H1 (cell line): Measurements from ENCODE around the gene NFIA. TPM values are rescaled to one million over a fixed set of nuclear protein-coding genes. Genes with fewer than 3 reads are reported as not detected.

ENCODE experiments used
- CTCF ChIA-PET: fragments of 300-600 bp; sonication (Branson Sonifier 250); formaldehyde crosslinking; loops from one replicate; lab custom pipeline; 2021; ENCODE audit not compliant: partially characterized antibody; lab: Charles Lee
- POLR2A ChIA-PET: fragments of 300-600 bp; sonication (Branson Sonifier 250); formaldehyde crosslinking; loops from one replicate; lab custom pipeline; 2021; ENCODE audit warnings: inconsistent platforms; ENCODE audit not compliant: partially characterized antibody; lab: Charles Lee
- DNase-seq, 2 experiments: peaks; one replicate each; pipeline versions ENCODE4 v3.0.0 to v3.0.0-alpha.2; 2010 to 2022; ENCODE audit warnings: low spot score in 2 of 2, low read depth in 1 of 2, mixed read lengths in 1 of 2
- FAIRE-seq: peaks from 2 replicates; lab custom pipeline; 2011; peaks lifted over from hg19 to GRCh38; lab: Jason Lieb, UNC
- H2AFZ ChIP-seq: 2 replicates; pipeline ENCODE4 v1.8.1; 2012; ENCODE audit warnings: low read length, inconsistent platforms
- H2AK5ac ChIP-seq: 2 replicates; pipeline ENCODE4 v1.6.1; 2013; ENCODE audit warnings: low read depth, low read length
- H2BK120ac ChIP-seq: replicated peaks from 2 replicates; pipeline ENCODE3; 2013; ENCODE audit warnings: low read depth, low read length, inconsistent platforms
- H2BK12ac ChIP-seq: 2 replicates; pipeline ENCODE4 v1.6.1; 2013; ENCODE audit warnings: low read depth, low read length
- H2BK15ac ChIP-seq: 2 replicates; pipeline ENCODE4 v1.6.1; 2013; ENCODE audit warnings: low read length
- H2BK20ac ChIP-seq: 2 replicates; pipeline ENCODE4 v1.6.1; 2013; ENCODE audit warnings: low read length
- H2BK5ac ChIP-seq: 2 replicates; pipeline ENCODE4 v1.6.1; 2013; ENCODE audit warnings: low read depth, low read length
- H3K14ac ChIP-seq: 2 replicates; pipeline ENCODE4 v1.6.1; 2013; ENCODE audit warnings: inconsistent platforms; ENCODE audit not compliant: insufficient read length
- H3K18ac ChIP-seq: 2 replicates; pipeline ENCODE4 v1.6.1; 2013; ENCODE audit warnings: low read length; ENCODE audit errors: extremely low read depth
- H3K23ac ChIP-seq: 2 replicates; pipeline ENCODE4 v1.6.1; 2013; ENCODE audit warnings: inconsistent platforms; ENCODE audit not compliant: insufficient read length
- H3K23me2 ChIP-seq: 2 replicates; pipeline ENCODE4 v1.6.1; 2013; ENCODE audit warnings: low read depth, low read length
- H3K27ac ChIP-seq: 2 replicates; pipeline ENCODE4 v1.6.1; 2011; ENCODE audit warnings: low read depth, low read length, inconsistent platforms
- H3K27me3 ChIP-seq, 4 experiments: replicated peaks in 1 of 4; 1 replicate in 1 of 4; 2 replicates in 3 of 4; pipeline versions ENCODE4 v1.6.1 to v1.8.1; 2011 to 2013; ENCODE audit warnings: low read length in 3 of 4, mild to moderate bottlenecking in 3 of 4, inconsistent platforms in 2 of 4, mixed read lengths in 2 of 4, moderate library complexity in 1 of 4; ENCODE audit not compliant: control insufficient read depth in 3 of 4, insufficient read depth in 3 of 4; ENCODE audit errors: extremely low read depth in 1 of 4
- H3K36me3 ChIP-seq, 4 experiments: 2 replicates each; pipeline versions ENCODE4 v1.6.1 to v1.8.1; 2011 to 2013; ENCODE audit warnings: mild to moderate bottlenecking in 4 of 4, low read length in 3 of 4, moderate library complexity in 2 of 4, control low read depth in 1 of 4, inconsistent platforms in 1 of 4; ENCODE audit not compliant: insufficient read depth in 4 of 4, control insufficient read depth in 2 of 4
- H3K4ac ChIP-seq: replicated peaks from 2 replicates; pipeline ENCODE3; 2013; ENCODE audit warnings: low read length, low read depth, mixed read lengths, inconsistent platforms; ENCODE audit not compliant: insufficient read length
- H3K4me1 ChIP-seq, 4 experiments: replicated peaks in 1 of 4; 1 replicate in 1 of 4; 2 replicates in 3 of 4; pipeline versions ENCODE4 v1.6.1 to v1.8.1; 2011 to 2013; ENCODE audit warnings: low read length in 3 of 4, inconsistent platforms in 2 of 4, mixed read lengths in 1 of 4; ENCODE audit not compliant: insufficient read depth in 4 of 4, control insufficient read depth in 3 of 4
- H3K4me2 ChIP-seq, 2 experiments: 2 replicates each; pipeline versions ENCODE4 v1.6.1 to v1.8.1; 2011 to 2013; ENCODE audit warnings: low read depth in 2 of 2, low read length in 2 of 2, control low read depth in 1 of 2, inconsistent platforms in 1 of 2, mild to moderate bottlenecking in 1 of 2; ENCODE audit not compliant: insufficient read depth in 1 of 2
- H3K4me3 ChIP-seq, 4 experiments: fragments of 200-600, 300-600 bp in 1 of 4; sonication (generic), shearing (Covaris generic), sonication (Bioruptor Twin) in 1 of 4; 2 replicates each; pipeline versions ENCODE4 v1.5.1 to v1.8.1; 2011 to 2016; ENCODE audit warnings: low read length in 4 of 4, low read depth in 3 of 4, control low read depth in 2 of 4, inconsistent platforms in 2 of 4, mild to moderate bottlenecking in 2 of 4, mixed read lengths in 1 of 4, moderate library complexity in 1 of 4; ENCODE audit not compliant: insufficient read depth in 2 of 4; ENCODE audit errors: extremely low read depth in 1 of 4
- H3K56ac ChIP-seq: replicated peaks from 2 replicates; pipeline ENCODE3; 2013; ENCODE audit warnings: low read depth, mild to moderate bottlenecking, mixed read lengths, low read length, inconsistent platforms; ENCODE audit not compliant: insufficient read length
- H3K79me1 ChIP-seq: 2 replicates; pipeline ENCODE4 v1.6.1; 2013; ENCODE audit warnings: low read depth, low read length, control low read depth
- H3K79me2 ChIP-seq, 2 experiments: 2 replicates each; pipeline versions ENCODE4 v1.6.1 to v1.8.1; 2012 to 2013; ENCODE audit warnings: low read length in 2 of 2, mild to moderate bottlenecking in 2 of 2, inconsistent platforms in 1 of 2; ENCODE audit not compliant: insufficient read depth in 2 of 2, control insufficient read depth in 1 of 2
- H3K9ac ChIP-seq, 4 experiments: replicated peaks in 1 of 4; 1 replicate in 1 of 4; 2 replicates in 3 of 4; pipeline versions ENCODE4 v1.6.1 to v1.8.1; 2011 to 2013; ENCODE audit warnings: low read depth in 3 of 4, low read length in 3 of 4, control low read depth in 2 of 4, mild to moderate bottlenecking in 2 of 4, moderate library complexity in 2 of 4, inconsistent platforms in 1 of 4; ENCODE audit errors: extremely low read depth in 1 of 4
- H3K9me3 ChIP-seq, 2 experiments: 2 replicates each; pipeline versions ENCODE4 v1.6.1 to v1.8.1; 2012 to 2013; ENCODE audit warnings: mild to moderate bottlenecking in 2 of 2, moderate library complexity in 2 of 2, control low read depth in 1 of 2, inconsistent platforms in 1 of 2, low read depth in 1 of 2, low read length in 1 of 2, mixed read lengths in 1 of 2; ENCODE audit not compliant: insufficient read depth in 2 of 2
- H4K20me1 ChIP-seq, 2 experiments: replicated peaks in 1 of 2; 2 replicates each; pipeline versions ENCODE3 to v1.8.1; 2011 to 2013; ENCODE audit warnings: inconsistent platforms in 2 of 2, low read length in 2 of 2, mild to moderate bottlenecking in 1 of 2; ENCODE audit not compliant: insufficient read depth in 2 of 2, control insufficient read depth in 1 of 2
- H4K5ac ChIP-seq: 2 replicates; pipeline ENCODE4 v1.6.1; 2013; ENCODE audit warnings: low read length, low read depth, mixed read lengths, inconsistent platforms; ENCODE audit not compliant: insufficient read length
- H4K8ac ChIP-seq: 2 replicates; pipeline ENCODE4 v1.8.0; 2013; ENCODE audit warnings: mild to moderate bottlenecking, moderate library complexity, low read length, inconsistent platforms; ENCODE audit not compliant: insufficient read depth; ENCODE audit errors: extremely low read depth
- H4K91ac ChIP-seq: replicated peaks from 2 replicates; pipeline ENCODE3; 2013; ENCODE audit warnings: low read length, mixed read lengths, inconsistent platforms; ENCODE audit not compliant: insufficient read length
- RAD21 ChIP-seq, 2 experiments: IDR thresholded peaks in 1 of 2; conservative IDR thresholded peaks in 1 of 2; 2 replicates each; pipeline ENCODE4 v1.6.1; 2011; ENCODE audit warnings: low read depth in 2 of 2, low read length in 2 of 2, improper control_type of control experiment in 1 of 2, inconsistent platforms in 1 of 2, mild to moderate bottlenecking in 1 of 2, moderate library complexity in 1 of 2
- RNF2 ChIP-seq: fragments of 200-900, 300-1000 bp; sonication (generic); IDR thresholded peaks from 2 replicates; pipeline ENCODE4 v1.7.1; 2016; ENCODE audit warnings: borderline replicate concordance, low read depth, mild to moderate bottlenecking, antibody characterized with exemption, low read length; ENCODE audit not compliant: poor library complexity, severe bottlenecking; ENCODE audit errors: missing control alignments
- TBP ChIP-seq: IDR thresholded peaks from 2 replicates; pipeline ENCODE4 v1.6.1; 2011; ENCODE audit warnings: low read depth, low read length, improper control_type of control experiment
- WGBS, 2 experiments: shearing (Covaris generic) in 1 of 2; methylation state at CpG; one replicate each; pipeline versions ENCODE4 v1.1.6 to v1.1.7; 2013 to 2015; ENCODE audit warnings: low lambda C conversion rate in 2 of 2, mixed read lengths in 2 of 2, inconsistent platforms in 1 of 2, low coverage in 1 of 2, missing lambda C conversion rate in 1 of 2; ENCODE audit not compliant: insufficient replicate concordance in 2 of 2, insufficient coverage in 1 of 2, insufficient read length in 1 of 2; ENCODE audit errors: extremely low coverage in 1 of 2, missing lambda C conversion rate in 1 of 2; 5-methylcytosine and 5-hydroxymethylcytosine counted together
- polyA plus RNA-seq, 7 experiments: library from polyadenylated mRNA; depleted of rRNA in 3 of 7; stranded (reverse) in 5 of 7; unstranded in 2 of 7; fragments of >200 nt in 5 of 7; fragments of 200-250 nt in 2 of 7; gene quantifications; 1 replicate in 5 of 7; 2 replicates in 1 of 7; 4 replicates in 1 of 7; pipeline versions ENCODE4 v1.2.1 to v1.2.3, GENCODE V29; 2011 to 2013; ENCODE audit warnings: missing spikeins in 2 of 7, mixed read lengths in 2 of 7
- total RNA-seq: library from RNA; stranded (reverse); fragmentation: NEBNext Ultra II Directional; extraction: Animal tissue kit (Norgen Biotek cat#: 25700); gene quantifications from 2 replicates; pipeline ENCODE4 v1.2.1, GENCODE V29; 2021

The NFIA gene
- total and polyA plus RNA-seq, 2 of the 8 experiments (the other 6 are each of a cell fraction or from before 2014, with no cell fraction given) = 1.8 to 2.3 TPM

GRCh38 chr1:61462628-61463027 is 380.3 kb downstream of the NFIA start:
- Histone ChIP-seq H4K5ac (no peak overlapping the region), H3K23ac (no peak overlapping the region), H3K23me2 (no peaks in the 10 kb centered on the region), H3K27ac (no peak overlapping the region), H4K20me1 (no peaks in the 10 kb centered on the region), H3K4me3 (peak overlapping the region in 1 of 4 experiments; percentile 29; a peak in 1 of 8 replicates), H2AK5ac (no peak overlapping the region), H3K9me3 (no peaks in the 10 kb centered on the region), H2BK120ac (no peak overlapping the region), H2BK20ac (no peak overlapping the region), H3K27me3 (peaks cover 0 to 6% (median 1%) of the 10 kb centered on the region in 4 experiments; a peak in 1 of 7 replicates), H2AFZ (no peak overlapping the region), H3K4me1 (peaks cover 10 to 24% (median 12%) of the 10 kb centered on the region in 4 experiments; a peak in 6 of 7 replicates), H4K8ac (no peak overlapping the region), H4K91ac (no peak overlapping the region), H3K79me2 (no peaks in the 10 kb centered on the region), H3K9ac (no peak overlapping the region), H3K4ac (no peak overlapping the region), H3K4me2 (peak overlapping the region; percentile 25 to 41; a peak in 2 of 4 replicates), H2BK15ac (no peak overlapping the region; the same call in 1 of the 2 replicates), H2BK5ac (no peak overlapping the region), H3K56ac (no peak overlapping the region), H2BK12ac (no peak overlapping the region), H3K18ac (no peak overlapping the region), H3K14ac (no peak overlapping the region), H3K79me1 (no peaks in the 10 kb centered on the region), H3K36me3 (no peaks in the 10 kb centered on the region)
- POLR2A ChIA-PET = no interaction called here
- CTCF ChIA-PET = interaction anchor here (1.0 to 1.3 kb wide), 4 partner anchors 49 to 413 kb away, joined by 3 to 4 read pairs (median 4); no protein-coding TSS in a partner anchor
- DNase-seq (no peak), FAIRE-seq (no peak)
- WGBS, 2 experiments = 58% methylated on average over 1 of the region's 1 CpG; no CpG with 5 or more reads in 1 of the 2 experiments
- TF ChIP-seq TBP (no peak), RAD21 (IDR thresholded peaks at IDR 0.05 in 1 of 2, conservative IDR thresholded peaks at IDR 0.05 in 1 of 2; ENCODE audit: low read depth in 2 of 2, low read length in 2 of 2) (no peak), RNF2 (no peak)
